MCF 10A (cell line): ENCODE measurements around the gene PPP1R36. TPM values are rescaled to one million over a fixed set of nuclear protein-coding genes. Genes with fewer than 3 reads are reported as not detected.
"Not testable (repeated sequence)": the region's sequence is repeated elsewhere in the genome, so short reads cannot be mapped to it uniquely, and the experiment has no call there.

Experiments used
- BruUV-seq: library from RNA; stranded (reverse); fragments of 400-500 nt; replicated peaks from 2 replicates; lab custom pipeline; 2021; lab: Mats Ljungman, UMichigan
- CTCF ChIA-PET: fragments of 300-600 bp; sonication (Branson Sonifier 250); formaldehyde crosslinking; extraction: SDS; loops from one replicate; lab custom pipeline; 2021; ENCODE audit warnings: antibody characterized with exemption, inconsistent platforms; lab: Yijun Ruan, JAX
- POLR2A ChIA-PET: fragments of 300-600, 350-650 bp; sonication (Branson Sonifier 250); formaldehyde crosslinking; extraction: SDS; loops from one replicate; lab custom pipeline; 2020; ENCODE audit warnings: antibody characterized with exemption, inconsistent platforms; lab: Yijun Ruan, JAX
- DNase-seq: peaks from one replicate; pipeline ENCODE4 v3.0.0-alpha.2; 2018; ENCODE audit not compliant: unreplicated experiment
- H3K27ac Mint-ChIP-seq: one replicate; pipeline ENCODE4 v1.8.0; 2022; ENCODE audit warnings: mild to moderate bottlenecking, low read depth, mixed read lengths; ENCODE audit not compliant: unreplicated experiment
- H3K27me3 Mint-ChIP-seq: one replicate; pipeline ENCODE4 v1.8.0; 2022; ENCODE audit warnings: mixed read lengths; ENCODE audit not compliant: insufficient read depth, unreplicated experiment
- H3K36me3 Mint-ChIP-seq: one replicate; pipeline ENCODE4 v1.8.0; 2022; ENCODE audit warnings: mild to moderate bottlenecking, moderate library complexity, mixed read lengths; ENCODE audit not compliant: insufficient read depth, unreplicated experiment
- H3K4me1 Mint-ChIP-seq: one replicate; pipeline ENCODE4 v1.8.0; 2022; ENCODE audit warnings: mixed read lengths; ENCODE audit not compliant: insufficient read depth, unreplicated experiment
- H3K4me3 Mint-ChIP-seq: one replicate; pipeline ENCODE4 v1.8.0; 2022; ENCODE audit warnings: mild to moderate bottlenecking, moderate library complexity, mixed read lengths; ENCODE audit not compliant: unreplicated experiment
- H3K9me3 Mint-ChIP-seq: one replicate; pipeline ENCODE4 v1.8.0; 2022; ENCODE audit warnings: mixed read lengths; ENCODE audit not compliant: unreplicated experiment
- intact Hi-C: fragments of 100-400 bp; cut with micrococcal nuclease; formaldehyde crosslinking; loops from 2 replicates; pipeline ENCODE4 v1.14.1; 2022
- total RNA-seq: library from RNA; stranded (reverse); gene quantifications from 2 replicates; pipeline ENCODE4 v1.2.3, GENCODE V29; 2022
- TF ChIP-seq, protein P1 (sequence below): fragments of 200-600 bp; IDR thresholded peaks from one replicate; pipeline ENCODE4 v1.8.0; 2022; ENCODE audit warnings: antibody characterized with exemption, mild to moderate bottlenecking; ENCODE audit not compliant: unreplicated experiment

PPP1R36 gene
- total RNA-seq, 1 experiment from 2014 or later, result 0.47 TPM

DNA sequence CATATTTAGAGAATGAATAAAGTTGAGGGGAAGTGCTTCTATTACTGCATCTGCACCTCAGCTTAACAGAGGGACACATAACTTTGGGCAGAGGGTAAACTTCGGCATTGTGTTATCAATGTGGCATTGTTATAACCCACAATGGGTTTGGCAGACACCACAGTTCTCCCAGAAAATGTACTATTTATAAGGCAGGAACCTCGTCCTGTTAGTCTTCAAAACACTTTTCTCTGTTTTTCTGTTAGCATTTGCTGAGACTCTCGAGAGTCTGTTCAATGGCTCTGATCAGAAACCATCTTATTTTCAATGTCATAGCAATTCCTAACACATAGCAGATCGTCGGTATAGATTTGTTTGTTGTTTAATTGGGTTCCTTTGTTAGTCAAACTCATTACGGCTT lies 13.9 kb downstream of the PPP1R36 start:
- POLR2A ChIA-PET, result interaction anchor here (0.6 to 2.9 kb wide), 4 partner anchors 9 to 129 kb away, joined by 3 to 14 read pairs (median 3); partner anchors contain the start of gene HSPA2
- no TSS peak for BruUV-seq
- CTCF ChIA-PET, result interaction anchor here (0.8 to 1.2 kb wide), 2 partner anchors 23 to 72 kb away, joined by 4 to 5 read pairs; partner anchors contain the start of gene HSPA2
- H3K4me3 Mint-ChIP-seq, result no peak overlapping the region
- intact Hi-C loops, result no loop called here
- H3K36me3 Mint-ChIP-seq, result no peaks in the 10 kb centered on the region
- no peaks in the 10 kb centered on the region for H3K27me3 Mint-ChIP-seq
- no peak for DNase-seq
- no peaks in the 10 kb centered on the region for H3K9me3 Mint-ChIP-seq
- TF ChIP-seq, protein P1, sequence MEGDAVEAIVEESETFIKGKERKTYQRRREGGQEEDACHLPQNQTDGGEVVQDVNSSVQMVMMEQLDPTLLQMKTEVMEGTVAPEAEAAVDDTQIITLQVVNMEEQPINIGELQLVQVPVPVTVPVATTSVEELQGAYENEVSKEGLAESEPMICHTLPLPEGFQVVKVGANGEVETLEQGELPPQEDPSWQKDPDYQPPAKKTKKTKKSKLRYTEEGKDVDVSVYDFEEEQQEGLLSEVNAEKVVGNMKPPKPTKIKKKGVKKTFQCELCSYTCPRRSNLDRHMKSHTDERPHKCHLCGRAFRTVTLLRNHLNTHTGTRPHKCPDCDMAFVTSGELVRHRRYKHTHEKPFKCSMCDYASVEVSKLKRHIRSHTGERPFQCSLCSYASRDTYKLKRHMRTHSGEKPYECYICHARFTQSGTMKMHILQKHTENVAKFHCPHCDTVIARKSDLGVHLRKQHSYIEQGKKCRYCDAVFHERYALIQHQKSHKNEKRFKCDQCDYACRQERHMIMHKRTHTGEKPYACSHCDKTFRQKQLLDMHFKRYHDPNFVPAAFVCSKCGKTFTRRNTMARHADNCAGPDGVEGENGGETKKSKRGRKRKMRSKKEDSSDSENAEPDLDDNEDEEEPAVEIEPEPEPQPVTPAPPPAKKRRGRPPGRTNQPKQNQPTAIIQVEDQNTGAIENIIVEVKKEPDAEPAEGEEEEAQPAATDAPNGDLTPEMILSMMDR, result no peak
- H3K4me1 Mint-ChIP-seq, result peaks cover 6% of the 10 kb centered on the region
- H3K27ac Mint-ChIP-seq, result peak overlapping the region; percentile 12

DNA sequence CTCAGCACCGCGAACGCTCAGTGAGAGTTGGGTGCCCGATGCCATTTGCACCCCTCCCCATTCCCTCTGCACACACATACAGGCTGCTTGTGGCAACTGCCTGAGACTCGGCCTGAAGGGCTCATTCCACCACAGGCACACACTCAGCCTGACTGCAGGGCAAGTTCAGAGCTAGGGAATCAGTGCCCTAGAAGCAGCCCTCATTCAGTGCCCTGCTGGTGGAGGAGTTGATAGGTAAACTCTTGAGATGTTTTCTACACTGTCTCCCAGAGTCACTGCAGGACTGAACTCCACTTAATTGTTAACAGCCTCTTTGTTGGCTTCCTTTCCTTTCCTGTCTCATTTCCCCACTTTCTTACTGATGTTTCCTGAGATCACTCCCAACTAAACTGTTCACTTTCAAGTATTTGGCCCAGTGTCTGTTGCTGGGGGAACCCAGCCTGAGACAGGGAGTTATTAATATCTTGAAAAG lies 16.9 kb downstream of the PPP1R36 start:
- TF ChIP-seq, protein P1, result no peak
- ChIA-PET POLR2A (no interaction called here), CTCF (no interaction called here)
- Mint-ChIP-seq H3K4me1 (peaks cover 8% of the 10 kb centered on the region), H3K4me3 (no peak overlapping the region), H3K9me3 (no peaks in the 10 kb centered on the region), H3K27ac (no peak overlapping the region), H3K36me3 (no peaks in the 10 kb centered on the region), H3K27me3 (no peaks in the 10 kb centered on the region)
- intact Hi-C loops, result no loop called here
- no TSS peak for BruUV-seq
- DNase-seq, result no peak

DNA sequence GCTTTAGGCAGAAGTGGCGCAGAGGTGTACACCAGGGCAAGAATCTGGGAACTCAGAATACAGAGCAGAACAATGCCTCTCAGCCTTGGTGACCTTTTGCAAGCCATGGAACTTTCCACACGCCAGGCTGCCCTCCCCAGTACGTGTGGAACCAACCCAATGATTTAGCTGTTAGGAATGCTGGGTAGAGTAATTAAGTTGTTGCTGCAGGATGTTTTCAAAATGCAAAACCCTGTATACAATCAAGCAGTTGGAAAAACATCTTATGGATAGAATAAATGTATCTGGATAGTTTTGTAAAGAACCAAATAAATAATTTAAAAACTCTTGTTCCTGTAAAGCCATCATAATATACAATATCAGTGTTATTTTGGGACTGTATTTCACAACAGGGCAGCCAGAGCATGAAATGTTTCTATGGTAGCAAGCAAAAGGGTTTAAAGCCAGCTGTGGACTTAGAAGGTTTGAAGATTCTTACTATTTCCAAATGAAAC lies 19.4 kb downstream of the PPP1R36 start:
- peak; percentile 81 for DNase-seq
- ChIA-PET CTCF (interaction anchor here (1.2 to 1.9 kb wide), 3 partner anchors 29 to 67 kb away, joined by 5 to 10 read pairs (median 6); partner anchors contain the start of gene HSPA2), POLR2A (interaction anchor here (0.5 to 2.3 kb wide), 21 partner anchors 8 to 720 kb away, joined by 3 to 13 read pairs (median 4); partner anchors contain the start of genes HSPA2, MAX and ZBTB1)
- BruUV-seq, result no TSS peak
- intact Hi-C loops, result no loop called here
- TF ChIP-seq, protein P1, result no peak
- H3K27ac Mint-ChIP-seq, result peak overlapping the region; percentile 77
- no peaks in the 10 kb centered on the region for H3K27me3 Mint-ChIP-seq
- no peaks in the 10 kb centered on the region for H3K36me3 Mint-ChIP-seq
- H3K4me1 Mint-ChIP-seq, result peaks cover 6% of the 10 kb centered on the region
- peak overlapping the region; percentile 4 for H3K4me3 Mint-ChIP-seq
- no peaks in the 10 kb centered on the region for H3K9me3 Mint-ChIP-seq

DNA sequence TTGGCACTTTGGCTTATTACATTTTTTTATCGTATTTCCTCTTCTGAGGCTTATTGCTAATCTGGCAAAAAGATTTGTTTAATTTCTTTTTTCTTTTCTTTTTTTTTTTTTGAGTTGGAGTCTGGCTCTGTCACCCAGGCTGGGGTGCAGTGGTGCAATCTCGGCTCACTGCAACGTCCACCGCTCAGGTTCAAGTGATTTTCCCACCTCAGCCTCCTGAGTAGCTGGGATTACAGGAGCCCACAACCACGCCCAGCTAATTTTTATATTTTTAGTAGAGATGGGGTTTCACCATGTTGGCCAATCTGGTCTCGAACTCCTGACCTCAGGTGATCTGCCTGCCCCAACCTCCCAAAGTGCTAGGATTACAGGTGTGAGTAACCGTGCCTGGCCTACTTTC lies 19.9 kb downstream of the PPP1R36 start:
- BruUV-seq, intact Hi-C loops, H3K27me3 Mint-ChIP-seq, H3K9me3 Mint-ChIP-seq, H3K36me3 Mint-ChIP-seq, H3K4me3 Mint-ChIP-seq, DNase-seq, H3K4me1 Mint-ChIP-seq: not testable (repeated sequence)
- POLR2A ChIA-PET, result interaction anchor here (0.6 to 2.3 kb wide), 17 partner anchors 9 to 720 kb away, joined by 3 to 13 read pairs (median 4); partner anchors contain the start of genes HSPA2 and ZBTB1
- peak overlapping the region; percentile 77 for H3K27ac Mint-ChIP-seq
- CTCF ChIA-PET, result interaction anchor here (1.2 to 1.9 kb wide), 3 partner anchors 29 to 66 kb away, joined by 5 to 10 read pairs (median 6); partner anchors contain the start of gene HSPA2
